HEK293 (cell line): ENCODE data around the gene FAM193B.

Source experiments
- ATF2 ChIP-seq: fragments of 450-650 bp; formaldehyde crosslinking; IDR thresholded peaks from 2 replicates; pipeline ENCODE4 v1.5.1; 2016; ENCODE audit warnings: missing biosample characterization, missing genetic modification characterization, low read depth
- CTCF ChIP-seq: fragments of 450-650 bp; formaldehyde crosslinking; IDR thresholded peaks from 2 replicates; pipeline ENCODE4 v1.5.1; 2016; ENCODE audit warnings: missing biosample characterization, missing genetic modification characterization
- ZBTB44 ChIP-seq: fragments of 450-650 bp; IDR thresholded peaks from 2 replicates; pipeline ENCODE4 v1.5.1; 2018; ENCODE audit warnings: missing biosample characterization, mild to moderate bottlenecking, missing genetic modification characterization
- ZIC2 ChIP-seq: fragments of 450-650 bp; formaldehyde crosslinking; IDR thresholded peaks from 2 replicates; pipeline ENCODE4 v1.5.1; 2016; ENCODE audit warnings: missing biosample characterization, missing genetic modification characterization
- ZNF274 ChIP-seq, 2 experiments: fragments of 200-500 bp in 1 of 2; fragments of 450-650 bp in 1 of 2; sonication (Bioruptor generic) in 1 of 2; formaldehyde crosslinking in 1 of 2; IDR thresholded peaks; 2 replicates each; pipeline versions ENCODE4 v1.5.1 to v1.6.1; 2014 to 2016; ENCODE audit warnings: borderline replicate concordance in 1 of 2, inconsistent platforms in 1 of 2, low read length in 1 of 2, missing biosample characterization in 1 of 2, missing genetic modification characterization in 1 of 2
- ZNF549 ChIP-seq: fragments of 450-650 bp; IDR thresholded peaks from 2 replicates; pipeline ENCODE4 v1.5.1; 2018; ENCODE audit warnings: missing biosample characterization, missing genetic modification characterization, mild to moderate bottlenecking, inconsistent platforms, moderate library complexity

GRCh38 chr5:177476531-177477233 lies 77.7 kb downstream of the FAM193B start:
- no peak for TF ChIP-seq CTCF (tag by site-specific recombination)
- TF ChIP-seq ZIC2, result no peak
- TF ChIP-seq ZNF549 (tag by site-specific recombination), result no peak
- TF ChIP-seq ZNF274 (IDR thresholded peaks at IDR 0.05; ENCODE audit: low read length), result no peak
- no peak for TF ChIP-seq ZNF274 (tag by site-specific recombination; IDR thresholded peaks at IDR 0.05; ENCODE audit: borderline replicate concordance)
- no peak for TF ChIP-seq ATF2 (tag by site-specific recombination)
- no peak for TF ChIP-seq ZBTB44 (tag by site-specific recombination)
